NCI-H526 treated with DMSO at 0.1 percent for 48 hours (cell line): ENCODE data around the gene MOB2.

Experiments
- DNase-seq: peaks from one replicate; lab custom pipeline; 2025; lab: John Stamatoyannopoulos, UW

MOB2 gene

DNA sequence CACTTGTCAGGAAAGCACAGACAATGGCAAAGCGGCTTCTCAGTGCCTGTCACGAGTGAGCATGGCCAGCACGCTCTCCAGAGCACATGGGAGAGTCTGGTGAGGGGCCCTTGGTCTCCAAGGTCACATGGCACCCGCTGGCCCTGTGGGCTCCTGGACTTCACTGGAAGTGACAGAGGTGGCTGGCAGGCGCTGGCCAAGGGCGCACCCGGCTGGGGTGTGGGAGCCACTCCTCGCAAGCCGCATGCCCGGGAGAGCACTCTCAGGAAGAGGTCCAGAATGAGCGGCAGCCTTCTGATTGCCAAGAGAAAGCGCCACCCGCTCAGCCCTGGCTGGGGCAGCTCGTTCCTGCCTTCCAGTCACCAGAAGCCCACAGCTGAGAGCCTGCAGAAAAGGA, 17.1 kb upstream of the MOB2 start:
- no peak for DNase-seq

DNA sequence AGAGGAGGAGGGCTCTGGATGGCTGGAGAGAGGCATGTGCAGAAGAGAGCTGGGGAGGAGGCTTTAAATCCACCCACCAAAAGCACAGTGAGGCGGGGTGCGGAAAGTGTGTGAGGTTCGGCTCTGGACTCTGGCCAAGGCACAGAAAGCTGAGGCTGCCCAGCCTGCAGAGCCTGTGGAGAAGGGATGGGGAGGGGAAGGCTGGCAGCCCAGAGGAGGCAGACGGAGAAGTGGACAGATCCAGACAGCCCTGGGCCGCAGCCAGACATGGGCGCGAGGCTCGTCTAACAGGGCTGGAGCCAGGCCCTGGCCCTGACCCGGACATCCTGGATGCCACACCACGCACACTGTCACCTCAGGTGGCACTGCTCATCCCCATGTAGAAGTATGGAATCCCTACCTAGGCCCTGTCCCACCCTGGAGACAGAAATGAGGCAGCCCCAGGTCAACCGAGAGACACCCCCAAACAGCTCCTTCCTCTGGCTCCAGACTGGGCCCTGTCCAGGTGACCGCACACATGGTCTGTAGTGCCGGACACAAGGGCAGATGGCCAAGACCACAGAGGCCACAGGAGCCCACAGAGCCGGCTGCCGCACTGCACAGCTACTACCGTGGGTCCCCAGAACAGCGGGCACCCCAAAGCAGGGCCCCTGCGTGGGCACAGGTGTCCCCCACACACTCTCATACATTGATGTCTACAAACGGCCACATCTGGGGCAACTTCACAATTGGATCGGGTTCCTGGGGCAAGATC, 16.6 kb upstream of the MOB2 start:
- no peak for DNase-seq

DNA sequence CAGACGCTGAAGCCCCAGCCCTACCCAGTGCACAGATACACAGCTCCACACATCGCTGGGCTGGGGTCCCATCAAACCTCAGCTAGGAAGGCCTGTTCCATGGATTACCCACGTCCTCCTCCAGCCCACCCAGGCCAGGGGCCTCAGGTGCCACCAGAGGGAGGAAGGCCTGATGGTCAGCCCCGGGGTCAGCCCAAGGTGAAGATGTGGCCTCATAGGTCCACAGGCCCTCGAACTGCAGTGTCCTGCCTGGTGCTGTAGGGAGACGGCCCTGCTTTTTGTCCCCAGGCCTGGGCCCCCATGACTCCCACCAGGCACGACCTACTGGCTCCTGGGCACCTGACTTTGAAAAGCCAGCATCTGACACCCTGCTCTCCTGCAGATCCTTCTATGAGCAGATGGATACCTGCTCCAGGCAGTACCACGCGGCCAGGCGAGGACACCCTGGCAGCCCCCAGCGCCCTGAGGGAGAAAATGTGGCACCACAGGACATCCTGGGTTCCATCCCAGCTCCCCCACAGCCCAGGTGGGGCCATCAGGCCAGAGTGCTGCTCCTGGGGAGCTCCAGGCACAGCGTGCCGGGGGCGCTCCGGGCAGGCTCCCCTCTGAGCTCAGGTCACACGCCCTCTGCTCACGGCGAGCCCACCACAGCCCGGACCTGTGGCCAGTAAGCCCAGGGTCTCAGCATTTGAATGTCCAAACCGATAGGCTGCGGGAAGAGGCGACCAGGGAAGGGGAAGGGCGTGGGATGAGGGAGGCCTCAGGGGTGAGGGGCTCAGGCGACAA, 15.8 kb upstream of the MOB2 start:
- DNase-seq = no peak

DNA sequence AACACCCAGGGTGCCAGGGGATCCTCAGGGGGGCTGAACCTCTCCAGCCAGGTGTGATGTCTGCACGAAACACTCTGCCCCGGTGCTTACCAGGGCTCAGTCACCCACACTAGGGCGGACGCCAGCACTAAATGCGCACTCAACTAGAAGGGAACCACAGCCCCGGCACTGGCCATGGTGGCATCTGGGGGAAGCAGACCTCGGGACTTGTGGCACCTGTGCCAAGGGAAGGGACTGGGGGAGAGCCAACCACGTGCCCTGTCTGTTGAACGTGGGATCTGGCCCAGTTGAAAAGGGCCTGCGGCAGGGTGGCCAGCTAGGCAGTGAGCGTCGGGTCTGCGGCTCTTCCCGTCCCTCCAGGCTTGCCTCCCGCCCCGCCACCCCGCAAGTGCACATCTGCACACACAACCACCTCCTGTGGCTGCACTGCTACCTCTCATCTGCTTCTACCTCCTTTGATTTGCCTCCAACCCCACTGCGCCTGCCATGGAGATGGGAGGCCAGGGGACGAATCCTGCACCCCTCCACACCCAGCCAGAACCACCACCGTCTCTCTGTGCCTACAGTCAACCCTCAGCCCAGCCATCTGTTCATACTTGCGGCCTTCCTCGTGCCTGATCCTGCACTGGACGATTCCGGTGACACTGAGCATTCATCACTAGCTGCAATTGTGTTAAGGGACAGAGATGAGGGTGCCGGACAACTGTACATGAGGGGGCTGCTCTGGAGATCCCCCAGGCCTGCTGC, 15.0 kb upstream of the MOB2 start:
- no peak for DNase-seq

DNA sequence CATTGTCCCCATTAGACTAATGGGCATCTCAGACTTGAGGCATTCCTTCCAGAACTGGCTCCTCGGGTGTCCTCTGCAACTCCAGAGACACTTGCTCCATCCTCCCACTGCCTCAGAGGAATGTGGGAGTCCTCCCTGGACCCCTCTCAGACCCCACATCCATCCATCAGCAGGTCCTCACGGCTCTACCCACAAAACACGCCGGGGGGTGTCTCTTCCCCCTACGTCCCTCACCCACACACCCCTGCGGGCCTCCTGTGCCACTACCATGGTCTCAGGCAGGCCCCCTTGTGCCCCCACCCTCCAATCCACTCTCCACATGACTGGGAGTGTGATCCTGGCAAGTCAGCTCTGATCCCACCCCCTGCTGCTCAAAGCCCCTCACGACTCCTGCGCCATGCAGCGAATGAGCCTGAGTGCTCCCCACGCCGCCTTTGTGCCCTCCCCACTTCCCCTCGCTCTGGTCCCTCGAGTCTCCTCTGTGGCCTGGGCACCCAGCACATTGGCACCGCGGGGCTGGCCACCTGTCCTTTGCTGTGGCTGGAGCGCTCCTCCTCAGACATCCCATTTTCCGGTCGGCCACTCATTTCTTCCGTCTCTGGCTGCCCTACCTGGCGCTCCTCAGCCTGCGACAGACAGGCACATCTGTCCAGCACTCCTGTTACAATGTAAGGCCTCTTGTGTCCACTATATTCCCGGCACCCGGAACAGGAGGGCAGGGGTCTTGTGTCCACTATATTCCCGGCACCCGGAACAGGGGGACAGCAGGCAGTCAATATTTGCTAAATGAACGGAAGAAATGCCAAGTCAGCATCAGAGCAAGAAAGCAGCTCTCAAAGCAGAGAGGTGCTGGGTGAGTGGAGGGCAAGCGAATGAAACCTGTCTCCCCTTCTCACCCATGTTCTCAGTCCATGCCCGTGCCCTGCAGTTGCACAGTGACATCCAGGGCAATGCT, 14.2 kb upstream of the MOB2 start:
- no peak for DNase-seq

DNA sequence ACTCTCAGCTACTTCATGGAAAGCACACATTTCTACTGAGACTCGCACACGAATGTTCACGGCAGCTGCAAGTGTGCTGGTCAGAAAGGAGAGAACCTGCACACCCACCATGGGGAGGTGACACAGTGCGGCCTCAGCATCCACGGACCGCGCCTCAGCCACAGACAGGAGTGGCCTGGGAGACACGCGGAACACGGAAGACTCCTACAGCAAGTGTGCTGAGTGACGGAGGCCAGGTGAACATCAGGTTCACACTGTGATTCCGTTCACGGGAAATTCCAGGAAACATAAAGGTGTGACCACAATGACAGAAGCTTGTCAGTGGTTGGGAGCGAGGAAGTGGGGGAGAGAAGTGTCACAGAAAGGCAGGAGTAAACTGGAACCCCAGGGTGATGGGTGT, 13.3 kb upstream of the MOB2 start:
- no peak for DNase-seq

DNA sequence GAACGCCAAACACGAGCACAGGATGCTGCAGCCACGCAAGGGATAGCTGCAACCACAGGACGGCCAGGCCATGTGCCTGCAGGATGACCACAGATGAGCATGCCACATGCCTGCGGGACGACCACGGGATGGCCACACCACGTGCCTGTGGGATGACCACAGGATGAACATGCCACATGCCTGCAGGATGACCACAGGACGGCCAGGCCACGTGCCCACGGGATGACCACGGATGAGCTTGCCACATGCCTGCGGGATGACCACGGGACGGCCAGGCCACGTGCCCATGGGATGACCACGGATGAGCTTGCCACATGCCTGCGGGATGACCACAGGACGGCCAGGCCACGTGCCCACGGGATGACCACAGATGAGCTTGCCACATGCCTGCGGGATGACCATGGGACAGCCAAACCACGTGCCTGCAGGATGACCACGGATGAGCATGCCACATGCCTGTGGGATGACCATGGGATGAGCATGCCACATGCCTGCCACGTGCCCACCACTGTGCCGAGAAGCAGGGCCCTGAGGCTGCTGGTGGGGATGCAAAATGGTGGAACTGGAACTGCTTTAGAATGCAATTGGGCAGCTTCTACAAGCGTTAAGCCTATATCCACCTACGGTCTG, 12.8 kb upstream of the MOB2 start:
- no peak for DNase-seq

DNA sequence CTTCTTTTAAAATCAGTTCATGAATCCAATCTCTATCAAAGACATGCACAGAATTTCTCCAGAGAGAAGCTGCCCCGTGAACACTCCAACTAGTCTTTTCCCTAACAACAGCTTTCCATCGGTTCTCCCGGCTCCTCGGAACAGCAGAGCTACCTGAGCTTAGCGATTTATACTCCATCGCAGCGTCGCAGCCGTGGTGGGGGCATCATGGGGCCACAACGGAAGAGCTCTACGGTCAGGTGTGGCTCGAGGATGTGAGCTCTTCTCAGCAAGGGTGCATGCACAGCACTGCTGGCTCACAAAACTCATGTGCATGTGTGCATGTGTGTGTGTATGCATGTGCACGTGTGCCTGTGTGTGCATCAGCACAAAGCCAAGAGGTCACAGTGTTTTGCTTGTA, 11.7 kb upstream of the MOB2 start:
- DNase-seq = no peak

DNA sequence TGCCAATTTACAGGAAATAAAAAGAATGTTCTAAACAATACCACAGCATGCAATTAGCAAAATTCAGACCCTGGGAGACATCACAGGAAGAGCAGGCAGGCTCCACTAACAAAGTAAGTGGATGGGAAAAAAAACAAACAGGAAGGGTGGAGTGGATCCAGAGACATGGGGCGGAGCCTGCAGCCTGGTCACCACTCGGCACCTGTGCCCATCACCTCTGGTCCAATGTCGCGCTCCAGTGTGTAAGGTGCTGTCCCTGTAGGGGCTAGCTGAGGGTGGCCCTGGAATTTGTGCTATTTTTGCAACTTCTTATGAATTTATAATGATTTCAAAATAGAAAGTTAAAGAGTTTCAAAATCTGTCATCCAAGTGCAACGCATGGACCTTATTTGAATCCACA, 11.0 kb upstream of the MOB2 start:
- DNase-seq = no peak

DNA sequence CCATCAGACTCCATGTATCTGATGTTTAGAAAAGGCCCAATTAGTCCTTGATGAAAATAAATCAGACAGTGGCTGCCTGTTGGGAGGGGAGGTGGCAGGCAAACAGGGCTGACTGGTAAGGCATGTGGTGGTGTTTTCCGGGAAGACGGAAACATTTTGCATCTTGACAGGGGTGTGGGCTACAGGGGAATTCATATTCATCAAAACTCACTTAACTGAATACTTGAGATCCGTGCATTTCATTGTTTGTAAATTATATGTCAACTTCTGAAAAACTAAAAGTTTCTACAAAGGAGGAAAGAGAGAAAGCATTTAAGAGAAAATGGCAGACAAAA, 10.1 kb upstream of the MOB2 start:
- no peak for DNase-seq

DNA sequence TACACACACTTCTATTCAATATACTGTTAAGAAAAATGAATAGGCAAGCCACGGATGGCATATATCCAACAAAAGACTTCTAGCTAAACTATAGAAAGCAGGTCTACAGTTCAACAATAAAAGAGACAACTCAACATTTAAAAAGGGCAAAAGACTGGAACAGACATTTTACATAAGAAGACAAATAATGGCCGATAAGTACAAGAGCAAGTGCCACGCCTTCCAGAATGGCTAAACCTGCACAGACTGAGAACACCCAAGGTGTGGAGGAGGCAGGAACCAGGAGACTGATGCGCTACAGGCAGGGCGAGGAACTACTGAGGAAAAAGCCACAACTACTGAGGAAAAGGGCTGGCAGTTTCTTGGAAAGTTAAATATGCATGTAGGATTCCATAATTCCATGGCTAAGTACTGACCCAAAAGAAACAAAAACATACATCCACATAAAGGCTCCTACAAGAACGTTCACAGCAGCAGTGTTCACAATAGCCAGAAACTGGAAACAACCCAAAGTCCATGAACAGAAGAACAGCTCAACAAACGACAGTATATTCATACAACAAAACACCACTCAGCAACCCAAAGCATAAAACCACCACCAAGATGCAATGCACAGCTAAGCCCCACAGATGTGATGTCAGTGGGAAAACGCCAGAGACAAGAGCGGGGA, 9.6 kb upstream of the MOB2 start:
- no peak for DNase-seq

DNA sequence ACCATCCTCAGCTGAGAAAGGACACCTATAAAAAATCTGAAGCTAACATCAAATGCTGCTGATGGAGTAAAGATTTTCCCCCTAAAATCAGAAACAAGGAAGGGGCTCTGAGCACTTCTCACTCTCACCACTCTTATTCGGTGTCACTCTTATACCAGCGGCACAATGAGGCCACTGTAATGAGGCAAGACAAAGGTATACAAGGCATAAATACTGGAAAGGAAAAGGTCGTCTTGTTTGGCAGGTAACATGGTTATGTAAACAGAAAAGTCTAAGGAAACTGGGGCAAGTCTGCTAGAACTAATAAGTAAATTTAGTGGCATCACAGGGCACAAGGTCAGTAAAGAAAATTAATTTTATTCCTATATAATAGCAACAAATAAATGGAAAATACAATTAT, 8.1 kb upstream of the MOB2 start:
- no peak for DNase-seq

DNA sequence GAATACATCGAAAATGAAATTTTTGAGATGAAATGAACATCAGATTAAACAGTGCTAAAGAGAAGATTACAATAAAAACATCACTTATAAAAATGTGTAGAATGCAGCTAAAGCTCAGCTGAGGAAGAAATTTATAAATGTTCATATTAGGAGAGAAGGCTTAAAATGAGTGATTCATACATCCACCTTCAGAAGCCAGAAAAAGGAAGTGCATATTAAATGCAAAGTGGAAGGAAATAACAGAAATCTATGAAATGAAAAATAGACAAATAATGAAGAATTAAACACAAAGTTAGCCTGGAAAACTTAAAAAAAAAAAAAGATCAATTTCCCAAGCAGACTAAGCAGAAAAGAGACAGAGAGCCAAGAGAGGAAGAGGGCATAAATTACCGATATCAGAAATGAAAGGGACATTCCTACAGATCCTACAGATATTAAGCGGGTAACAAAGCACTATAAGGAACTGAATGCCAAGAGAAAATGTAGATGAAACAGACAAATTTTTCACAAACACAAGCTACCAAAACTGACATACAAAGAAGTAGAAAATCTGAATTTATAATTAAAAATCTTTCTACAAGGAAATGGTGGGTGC, 7.2 kb upstream of the MOB2 start:
- DNase-seq = no peak

DNA sequence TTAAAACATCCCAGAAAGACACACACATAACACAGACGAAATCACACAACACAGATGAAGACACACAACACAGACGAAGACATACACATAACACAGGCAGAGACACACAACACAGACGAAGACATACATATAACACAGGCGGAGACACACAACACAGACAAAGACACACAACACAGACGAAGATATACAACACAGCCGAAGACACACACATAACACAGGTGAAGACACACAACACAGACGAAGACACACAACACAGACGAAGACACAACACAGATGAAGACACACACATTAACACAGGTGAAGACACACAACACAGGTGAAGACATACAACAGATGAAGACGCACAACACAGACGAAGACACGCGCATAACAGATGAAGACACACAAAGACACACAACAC, 4.8 kb upstream of the MOB2 start:
- DNase-seq = no peak

DNA sequence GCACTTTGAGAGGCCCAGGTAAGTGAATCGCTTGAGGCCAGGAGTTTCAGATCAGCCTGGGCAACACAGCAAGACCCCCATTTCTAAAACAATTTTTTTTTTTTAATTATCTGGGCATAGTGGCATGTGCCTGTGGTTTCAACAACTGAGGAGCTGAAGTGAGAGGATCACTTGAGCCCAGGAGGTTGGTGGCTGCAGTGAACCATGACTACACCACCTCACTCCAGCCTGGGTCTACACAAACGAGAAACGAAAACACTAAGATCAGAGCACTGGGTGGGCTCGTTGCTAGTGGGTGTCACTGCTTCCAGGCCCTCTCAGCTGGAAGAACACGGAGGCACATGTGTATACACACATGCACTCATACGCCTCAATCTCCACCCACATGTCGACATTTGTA, 4.1 kb upstream of the MOB2 start:
- DNase-seq = no peak

DNA sequence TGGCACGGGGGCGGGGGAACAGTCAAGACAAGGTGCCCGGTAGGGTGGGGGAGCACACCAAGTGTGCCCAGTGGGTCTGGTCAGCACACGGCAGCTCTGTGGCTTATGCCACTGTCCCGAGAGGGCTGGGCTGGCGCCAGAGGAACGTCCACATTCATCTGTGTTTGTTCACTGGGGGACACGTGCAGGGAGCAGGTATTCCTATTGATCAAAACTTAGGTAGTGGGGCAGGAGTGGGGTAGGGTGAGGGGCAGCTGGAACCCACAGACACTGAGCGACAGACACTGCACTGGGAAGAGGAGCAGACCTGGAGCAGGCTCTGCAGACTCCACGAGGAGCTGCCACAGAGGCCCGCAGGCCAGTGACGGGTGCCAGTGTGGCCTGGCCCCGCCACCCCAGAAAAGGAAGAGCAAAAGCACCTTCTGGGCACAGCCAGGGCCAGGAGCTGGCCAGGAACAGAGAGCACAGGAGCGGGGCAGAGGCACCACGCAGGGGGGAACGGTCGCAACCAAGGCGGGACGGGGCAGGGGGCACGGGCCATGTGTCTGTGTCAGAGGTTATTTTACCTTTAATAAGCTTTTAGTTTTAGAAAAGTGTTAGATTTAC, 2.1 kb upstream of the MOB2 start:
- no peak for DNase-seq

DNA sequence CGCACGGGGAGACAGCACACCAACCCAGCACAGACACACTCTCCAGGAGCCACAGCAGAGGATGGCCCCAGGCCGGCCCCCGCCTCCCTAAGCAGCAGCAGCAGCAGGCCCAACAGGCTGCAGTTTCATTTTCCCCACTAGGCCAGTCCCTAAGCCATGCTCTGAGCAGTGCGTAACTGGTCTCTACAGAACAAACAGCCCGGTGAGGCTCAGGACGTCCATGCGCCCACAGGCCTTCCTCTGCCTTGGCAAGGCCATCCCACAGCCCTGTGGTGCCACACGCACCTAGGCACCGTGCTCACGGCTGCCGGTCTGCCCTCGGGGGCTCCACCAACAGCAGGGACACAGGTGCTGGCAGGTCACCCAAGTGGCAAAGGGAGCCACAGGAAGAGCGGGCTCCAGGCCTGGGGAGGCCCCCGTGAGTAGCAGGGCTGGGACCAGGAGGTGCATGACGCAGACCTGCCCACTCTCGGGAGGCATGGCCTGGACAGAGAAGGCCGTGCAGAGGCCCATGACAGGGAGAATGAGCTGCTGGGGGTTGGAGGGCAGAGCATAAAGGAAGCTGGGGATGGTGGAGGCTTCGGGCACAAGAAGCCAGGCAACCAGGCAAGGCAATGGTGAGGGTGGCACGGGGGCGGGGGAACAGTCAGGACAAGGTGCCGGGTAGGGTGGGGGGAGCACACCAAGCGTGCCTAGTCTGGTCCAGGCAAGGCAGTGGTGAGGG, 1.4 kb upstream of the MOB2 start:
- DNase-seq = no peak

DNA sequence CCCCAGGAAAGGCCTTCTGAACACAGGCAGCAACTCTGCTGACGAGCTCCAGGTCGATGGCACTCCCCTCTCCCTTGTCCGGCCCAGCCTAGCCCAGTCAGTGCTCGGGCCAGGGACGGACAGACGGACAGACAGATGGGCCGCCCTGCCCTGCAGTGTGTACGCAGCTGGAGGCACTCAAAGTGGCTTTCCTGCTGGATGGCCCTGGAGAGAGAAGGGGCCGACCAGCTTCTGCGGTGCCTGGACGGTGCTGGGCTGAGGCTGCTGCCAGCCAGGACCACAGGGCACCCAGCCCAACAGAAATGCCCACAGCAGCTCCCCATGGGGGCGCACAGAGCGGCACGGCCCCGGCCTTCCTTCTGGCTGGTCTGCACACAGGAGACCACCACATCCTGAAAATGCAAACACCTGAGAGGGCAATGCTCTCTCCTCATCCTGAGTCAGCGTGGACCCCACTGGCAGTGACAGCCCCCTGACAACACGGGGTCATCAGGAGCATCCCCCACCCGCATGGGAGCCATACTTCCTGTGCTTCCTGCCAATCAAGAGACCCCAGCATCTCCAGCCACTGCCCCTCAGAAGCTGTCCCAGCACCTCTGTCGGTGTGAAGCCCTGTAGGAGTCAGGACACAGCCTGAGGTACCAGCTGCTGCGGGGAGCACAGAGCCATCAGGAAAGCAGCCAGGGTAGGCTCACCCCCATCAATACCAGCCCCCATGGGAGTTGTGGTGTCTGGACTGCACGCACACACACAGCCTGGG, 692 bp upstream of the MOB2 start:
- DNase-seq = no peak

DNA sequence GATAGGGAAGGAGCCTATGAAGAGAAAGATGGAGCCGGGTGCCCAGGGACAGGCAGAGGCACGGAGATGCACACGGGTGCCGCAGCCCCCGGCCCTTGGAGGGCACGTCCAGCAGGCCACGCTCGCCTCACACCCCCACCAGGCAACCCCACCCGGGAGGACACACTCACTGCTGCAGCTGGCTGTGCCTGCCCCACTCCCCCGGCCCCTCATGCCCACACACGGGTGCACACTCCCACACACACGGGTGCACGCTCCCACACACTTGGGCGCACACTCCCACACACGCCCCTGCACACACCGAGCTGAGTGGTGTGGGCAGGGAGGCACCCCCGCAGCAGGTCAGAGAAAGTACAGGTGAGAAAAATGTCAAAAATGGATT, 1.1 kb downstream of the MOB2 start:
- DNase-seq = no peak
